Naive thymus-derived CD8-positive, alpha-beta T cell (primary cell): ENCODE results near the gene MAP4. TPM values are rescaled to one million over a fixed set of nuclear protein-coding genes. Genes with fewer than 3 reads are reported as not detected.
"Not testable (repeated sequence)": the region's sequence is repeated elsewhere in the genome, so short reads cannot be mapped to it uniquely, and the experiment has no call there.

Source experiments
- ATAC-seq, 2 donors: fragments of 150-1000 bp; cut with Tn5 transposase in 1 of 2; sonication (Bioruptor Pico), chemical (Tn5 transposase) in 1 of 2; 1 replicate in 1 of 2; 2 replicates in 1 of 2; pipeline ENCODE4 v1.10.0; 2021; ENCODE audit warnings: mild to moderate bottlenecking in 2 of 2, moderate library complexity in 2 of 2
- POLR2A ChIA-PET: fragments of 350-600 bp; sonication (Branson Sonifier 250); formaldehyde crosslinking; loops from one replicate; lab custom pipeline; 2021; ENCODE audit warnings: antibody characterized with exemption; lab: Charles Lee
- DNase-seq, 10 donors: peaks; one replicate each; pipeline versions ENCODE4 v3.0.0 to v3.0.0-alpha.2; 2020 to 2022
- H3K27ac Mint-ChIP-seq, 10 donors: one replicate each; pipeline ENCODE4 v1.8.0; 2020 to 2022; ENCODE audit warnings: mild to moderate bottlenecking in 10 of 10, mixed read lengths in 10 of 10, moderate library complexity in 4 of 10, inconsistent platforms in 1 of 10
- H3K27me3 Mint-ChIP-seq, 5 donors: one replicate each; pipeline ENCODE4 v1.8.0; 2021 to 2022; ENCODE audit warnings: mixed read lengths in 5 of 5
- H3K36me3 Mint-ChIP-seq, 3 donors: one replicate each; pipeline ENCODE4 v1.8.0; 2020 to 2022; ENCODE audit warnings: mixed read lengths in 3 of 3, mild to moderate bottlenecking in 2 of 3, inconsistent platforms in 1 of 3
- H3K4me1 Mint-ChIP-seq, 4 donors: one replicate each; pipeline ENCODE4 v1.8.0; 2021 to 2022; ENCODE audit warnings: mixed read lengths in 4 of 4
- H3K4me3 Mint-ChIP-seq, 10 donors: one replicate each; pipeline ENCODE4 v1.8.0; 2020 to 2022; ENCODE audit warnings: mild to moderate bottlenecking in 10 of 10, mixed read lengths in 10 of 10, moderate library complexity in 6 of 10, inconsistent platforms in 1 of 10
- H3K9me3 Mint-ChIP-seq, 9 donors: one replicate each; pipeline ENCODE4 v1.8.0; 2020 to 2022; ENCODE audit warnings: mixed read lengths in 9 of 9, mild to moderate bottlenecking in 3 of 9, inconsistent platforms in 1 of 9, moderate library complexity in 1 of 9
- polyA plus RNA-seq, 3 donors: library from polyadenylated mRNA; unstranded; fragments of 300-500 nt; fragmentation: Illumina TruSeq; gene quantifications; one replicate each; pipeline ENCODE4 v1.2.3, GENCODE V29; 2021
- total RNA-seq, 8 experiments: library from RNA in 2 of 8; stranded (reverse) in 2 of 8; gene quantifications; one replicate each; pipeline ENCODE4 v1.2.3 and lab custom pipeline; 2021 to 2026

Gene MAP4
- total and polyA plus RNA-seq, 5 experiments from 2014 or later, result 17.8 to 56.8 (median 29.5) TPM

GRCh38 chr3:48008066-48008465, 8.2 kb downstream of the MAP4 start:
- DNase-seq, ATAC-seq, H3K9me3 Mint-ChIP-seq, H3K4me3 Mint-ChIP-seq, H3K36me3 Mint-ChIP-seq, POLR2A ChIA-PET, H3K4me1 Mint-ChIP-seq, H3K27me3 Mint-ChIP-seq: not testable (repeated sequence)
- H3K27ac Mint-ChIP-seq, result peak overlapping the region in 1 of 10 donors; percentile 21

- H3K4me1 Mint-ChIP-seq, ATAC-seq, POLR2A ChIA-PET, DNase-seq, H3K9me3 Mint-ChIP-seq, H3K36me3 Mint-ChIP-seq, H3K27ac Mint-ChIP-seq, H3K27me3 Mint-ChIP-seq, H3K4me3 Mint-ChIP-seq: not testable (repeated sequence)
Measured at GRCh38 chr3:48007361-48007760, 8.9 kb downstream of the MAP4 start.

GRCh38 chr3:48006794-48007193, 9.4 kb downstream of the MAP4 start:
- H3K36me3 Mint-ChIP-seq, ATAC-seq, H3K9me3 Mint-ChIP-seq, H3K27me3 Mint-ChIP-seq, H3K4me3 Mint-ChIP-seq, H3K27ac Mint-ChIP-seq, DNase-seq, POLR2A ChIA-PET, H3K4me1 Mint-ChIP-seq: not testable (repeated sequence)

- Mint-ChIP-seq H3K4me3 (no peak overlapping the region), H3K27ac (peak overlapping the region in 1 of 10 donors; percentile 7), H3K36me3 (no peaks in the 10 kb centered on the region), H3K9me3 (no peaks in the 10 kb centered on the region), H3K27me3 (no peaks in the 10 kb centered on the region), H3K4me1 (peaks cover 0 to 4% (median 1%) of the 10 kb centered on the region in 4 donors)
- POLR2A ChIA-PET, result no interaction called here
- no peak for ATAC-seq
- no peak for DNase-seq
Measured at GRCh38 chr3:48004694-48005093, 11.5 kb downstream of the MAP4 start.

- no peak overlapping the region for H3K4me3 Mint-ChIP-seq
- no peak for DNase-seq
- H3K36me3 Mint-ChIP-seq, result peaks cover 0 to 7% (median 0%) of the 10 kb centered on the region in 3 donors
- H3K27me3 Mint-ChIP-seq, result no peaks in the 10 kb centered on the region
- ATAC-seq, result no peak
- POLR2A ChIA-PET, result no interaction called here
- H3K9me3 Mint-ChIP-seq, result no peaks in the 10 kb centered on the region
- H3K4me1 Mint-ChIP-seq, result peaks cover 0 to 4% (median 0%) of the 10 kb centered on the region in 4 donors
- peak overlapping the region in 1 of 10 donors; percentile 62 for H3K27ac Mint-ChIP-seq
Measured at GRCh38 chr3:48002787-48003186, 13.4 kb downstream of the MAP4 start.

GRCh38 chr3:48001991-48002390, 14.2 kb downstream of the MAP4 start:
- Mint-ChIP-seq H3K4me3 (no peak overlapping the region), H3K4me1 (peaks cover 0 to 5% (median 1%) of the 10 kb centered on the region in 4 donors), H3K27me3 (no peaks in the 10 kb centered on the region), H3K9me3 (no peaks in the 10 kb centered on the region), H3K27ac (no peak overlapping the region), H3K36me3 (peaks cover 0 to 12% (median 0%) of the 10 kb centered on the region in 3 donors)
- DNase-seq (no peak), ATAC-seq (no peak)
- POLR2A ChIA-PET, result no interaction called here

GRCh38 chr3:48000212-48000611, 16.0 kb downstream of the MAP4 start:
- Mint-ChIP-seq H3K36me3 (peaks cover 0 to 27% (median 0%) of the 10 kb centered on the region in 3 donors), H3K27ac (no peak overlapping the region), H3K9me3 (no peaks in the 10 kb centered on the region), H3K27me3 (no peaks in the 10 kb centered on the region), H3K4me3 (no peak overlapping the region), H3K4me1 (peaks cover 0 to 11% (median 3%) of the 10 kb centered on the region in 4 donors)
- no peak for ATAC-seq
- no peak for DNase-seq
- POLR2A ChIA-PET, result no interaction called here

GRCh38 chr3:47996440-47996839, 19.8 kb downstream of the MAP4 start:
- H3K27ac Mint-ChIP-seq, result peak overlapping the region in 1 of 10 donors; percentile 0

GRCh38 chr3:47994180-47994579, 22.0 kb downstream of the MAP4 start:
- ATAC-seq, result no peak
- Mint-ChIP-seq H3K4me1 (peaks cover 0 to 13% (median 8%) of the 10 kb centered on the region in 4 donors), H3K36me3 (peaks cover 0 to 34% (median 4%) of the 10 kb centered on the region in 3 donors), H3K4me3 (no peak overlapping the region), H3K9me3 (no peaks in the 10 kb centered on the region), H3K27ac (peak overlapping the region in 1 of 10 donors; percentile 85), H3K27me3 (no peaks in the 10 kb centered on the region)
- POLR2A ChIA-PET, result no interaction called here
- no peak for DNase-seq

More at GRCh38 chr3:47996440-47996839, 19.8 kb downstream of the MAP4 start:
- no peaks in the 10 kb centered on the region for H3K9me3 Mint-ChIP-seq
- H3K27me3 Mint-ChIP-seq, result no peaks in the 10 kb centered on the region
- DNase-seq (no peak), ATAC-seq (no peak)
- no peak overlapping the region for H3K4me3 Mint-ChIP-seq
- H3K4me1 Mint-ChIP-seq, result peaks cover 0 to 11% (median 3%) of the 10 kb centered on the region in 4 donors
- peaks cover 0 to 34% (median 2%) of the 10 kb centered on the region in 3 donors for H3K36me3 Mint-ChIP-seq
- POLR2A ChIA-PET, result no interaction called here

- H3K9me3 Mint-ChIP-seq, result no peaks in the 10 kb centered on the region
- DNase-seq, result no peak
- no peak overlapping the region for H3K4me3 Mint-ChIP-seq
- H3K27me3 Mint-ChIP-seq, result no peaks in the 10 kb centered on the region
- ATAC-seq, result no peak
- POLR2A ChIA-PET, result no interaction called here
- peaks cover 0 to 6% (median 5%) of the 10 kb centered on the region in 4 donors for H3K4me1 Mint-ChIP-seq
- no peak overlapping the region for H3K27ac Mint-ChIP-seq
- H3K36me3 Mint-ChIP-seq, result peaks cover 0 to 22% (median 4%) of the 10 kb centered on the region in 3 donors
Measured at GRCh38 chr3:47991341-47991740, 24.9 kb downstream of the MAP4 start.

- POLR2A ChIA-PET, result interaction anchor here (1.7 kb wide), 1 partner anchor 165 kb away, joined by 8 read pairs; no protein-coding TSS in a partner anchor
- Mint-ChIP-seq H3K4me1 (peaks cover 0 to 8% (median 4%) of the 10 kb centered on the region in 4 donors), H3K36me3 (peaks cover 0 to 13% (median 4%) of the 10 kb centered on the region in 3 donors), H3K4me3 (no peak overlapping the region), H3K27ac (peak overlapping the region in 1 of 10 donors; percentile 16), H3K27me3 (no peaks in the 10 kb centered on the region), H3K9me3 (no peaks in the 10 kb centered on the region)
- DNase-seq, result peak; percentile 35 to 88 (median 68)
- peak; percentile 90 to 98 for ATAC-seq
Measured at GRCh38 chr3:47989981-47990440, 26.2 kb downstream of the MAP4 start.

- ATAC-seq (no peak), DNase-seq (no peak)
- Mint-ChIP-seq H3K27ac (no peak overlapping the region), H3K27me3 (no peaks in the 10 kb centered on the region), H3K36me3 (peaks cover 0 to 8% (median 2%) of the 10 kb centered on the region in 3 donors), H3K4me3 (no peak overlapping the region), H3K4me1 (peaks cover 2 to 8% (median 4%) of the 10 kb centered on the region in 4 donors), H3K9me3 (no peaks in the 10 kb centered on the region)
- POLR2A ChIA-PET, result no interaction called here
Measured at GRCh38 chr3:47985381-47985780, 30.8 kb downstream of the MAP4 start.

- H3K27ac Mint-ChIP-seq, result peak overlapping the region in 1 of 10 donors; percentile 86
- H3K9me3 Mint-ChIP-seq, result no peaks in the 10 kb centered on the region
- POLR2A ChIA-PET, result no interaction called here
- peaks cover 0 to 2% (median 1%) of the 10 kb centered on the region in 4 donors for H3K4me1 Mint-ChIP-seq
- peaks cover 0 to 8% (median 0%) of the 10 kb centered on the region in 3 donors for H3K36me3 Mint-ChIP-seq
- no peak for DNase-seq
- H3K27me3 Mint-ChIP-seq, result no peaks in the 10 kb centered on the region
- no peak for ATAC-seq
- no peak overlapping the region for H3K4me3 Mint-ChIP-seq
Measured at GRCh38 chr3:47984075-47984728, 32.0 kb downstream of the MAP4 start.
